ENCODE results near the gene TNFAIP3.

- TF ChIP-seq EGR1 (IDR thresholded peaks at IDR 0.05; ENCODE audit: borderline replicate concordance, low read depth, low read length) (no peak), CHD1 (IDR thresholded peaks at IDR 0.05; ENCODE audit: low read depth, low read length) (no peak), TCF12 (IDR thresholded peaks at IDR 0.05; ENCODE audit: low read depth, low read length) (no peak), CTCF (IDR thresholded peaks at IDR 0.05; ENCODE audit: control extremely low read depth in 1 of 3, insufficient read depth in 1 of 3, low read depth in 1 of 3, low read length in 3 of 3) (no peak), POLR2A (IDR thresholded peaks at IDR 0.05; ENCODE audit: control extremely low read depth in 1 of 2, low read depth in 2 of 2, low read length in 2 of 2) (no peak), MAX (IDR thresholded peaks at IDR 0.05) (no peak)
These were observed 2.7 kb downstream of the TNFAIP3 start for GRCh38 chr6:137869549-137870307.
